Measurements from ENCODE around the gene TSPAN14.
"Not testable (repeated sequence)": the region's sequence is repeated elsewhere in the genome, so short reads cannot be mapped to it uniquely, and the experiment has no call there.

The TSPAN14 gene

GRCh38 chr10:80471001-80471400, 16.9 kb downstream of the TSPAN14 start:
- DNase-seq: no peak

GRCh38 chr10:80471715-80472233, 17.7 kb downstream of the TSPAN14 start:
- DNase-seq: no peak

GRCh38 chr10:80472234-80473095, 18.4 kb downstream of the TSPAN14 start:
- peak; percentile 62 to 67 for DNase-seq

- DNase-seq: no peak
Measured at GRCh38 chr10:80473096-80473657, 19.1 kb downstream of the TSPAN14 start.

GRCh38 chr10:80473692-80474596, 19.8 kb downstream of the TSPAN14 start:
- no peak for DNase-seq

- DNase-seq: no peak
Measured at GRCh38 chr10:80474597-80474910, 20.4 kb downstream of the TSPAN14 start.

- DNase-seq: no peak
Measured at GRCh38 chr10:80474941-80475340, 20.8 kb downstream of the TSPAN14 start.

GRCh38 chr10:80475641-80476040, 21.5 kb downstream of the TSPAN14 start:
- DNase-seq: not testable (repeated sequence)

- DNase-seq: no peak
Measured at GRCh38 chr10:80476685-80477084, 22.6 kb downstream of the TSPAN14 start.

- DNase-seq: peak; percentile 63 to 83
Measured at GRCh38 chr10:80477813-80478212, 23.7 kb downstream of the TSPAN14 start.

- DNase-seq: not testable (repeated sequence)
Measured at GRCh38 chr10:80480373-80480772, 26.3 kb downstream of the TSPAN14 start.

- DNase-seq: no peak
Measured at GRCh38 chr10:80480852-80481251, 26.7 kb downstream of the TSPAN14 start.

GRCh38 chr10:80484243-80484642, 30.1 kb downstream of the TSPAN14 start:
- DNase-seq: peak; percentile 67 to 72

- no peak for DNase-seq
Measured at GRCh38 chr10:80484676-80485075, 30.6 kb downstream of the TSPAN14 start.

GRCh38 chr10:80485076-80485945, 31.2 kb downstream of the TSPAN14 start:
- DNase-seq: peak; percentile 74 to 87

- peak; percentile 66 to 71 for DNase-seq
Measured at GRCh38 chr10:80485946-80486764, 32.0 kb downstream of the TSPAN14 start.

GRCh38 chr10:80486785-80487420, 32.8 kb downstream of the TSPAN14 start:
- DNase-seq: no peak

GRCh38 chr10:80487421-80487785, 33.3 kb downstream of the TSPAN14 start:
- DNase-seq: no peak

GRCh38 chr10:80487791-80488538, 33.9 kb downstream of the TSPAN14 start:
- DNase-seq: peak; percentile 85 to 94

- no peak for DNase-seq
Measured at GRCh38 chr10:80488539-80489066, 34.5 kb downstream of the TSPAN14 start.

Data from inflammatory macrophage (primary cell).